KBM-7 (cell line): ENCODE results near the gene APP.

ENCODE experiments used
- DNase-seq: peaks from one replicate; pipeline ENCODE4 v3.0.0-alpha.2; 2015
- in situ Hi-C: fragments of 300-500 bp; cut with MboI; formaldehyde crosslinking; loops from 2 replicates; pipeline ENCODE4 v1.14.3; 2020; ENCODE audit warnings: low sequenced_read_pairs, low pct_unique_long_range_greater_than_20kb, mixed read lengths

APP gene

DNA sequence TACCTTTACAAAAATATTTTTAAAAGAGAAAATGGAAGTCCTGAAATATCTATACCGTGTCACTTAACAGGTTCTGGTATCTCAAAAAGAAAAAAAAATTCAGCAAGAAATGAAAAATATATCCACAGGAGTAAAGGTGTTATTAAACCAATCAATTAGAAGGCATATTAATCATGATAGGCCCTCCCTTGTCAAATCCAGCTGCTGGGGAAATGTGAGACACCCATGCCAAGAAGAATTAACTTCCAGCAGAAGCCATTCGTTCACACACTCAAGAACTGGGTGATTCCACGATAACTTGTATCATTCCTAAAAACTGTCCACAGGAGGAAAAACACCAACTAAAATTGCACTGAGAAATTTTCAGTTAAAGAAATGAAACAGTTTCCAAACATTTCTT, 57.6 kb downstream of the APP start:
- DNase-seq = no peak
- in situ Hi-C loops = no loop called here

DNA sequence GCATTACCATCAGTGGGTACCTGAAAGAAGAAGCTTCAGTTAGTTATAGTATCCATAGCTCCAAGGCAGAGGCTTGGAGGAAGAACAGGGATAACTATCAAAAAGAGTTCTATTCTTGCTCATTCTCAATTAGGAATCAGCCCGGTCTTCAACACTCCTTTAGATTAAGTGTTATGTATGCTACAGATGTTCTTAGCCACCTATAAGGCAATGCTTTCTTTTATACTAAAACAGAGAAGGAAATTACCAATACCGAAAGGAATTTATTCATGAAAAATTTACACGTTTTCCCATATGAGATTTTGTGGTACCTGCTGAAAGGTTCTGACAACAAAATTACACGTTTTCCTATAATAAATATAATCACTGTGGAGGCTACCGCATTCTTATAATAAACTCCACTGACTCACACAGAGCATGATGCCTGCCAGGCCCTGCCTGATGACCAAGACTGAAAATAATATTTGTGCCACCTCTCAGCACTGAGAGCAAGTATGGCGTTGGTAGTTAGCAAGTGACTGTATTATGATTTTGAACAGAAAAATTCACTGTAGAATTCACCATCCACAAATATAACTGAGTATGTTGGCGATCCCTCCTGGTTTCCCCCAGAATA, 58.3 kb downstream of the APP start:
- in situ Hi-C loops = no loop called here
- DNase-seq = no peak

DNA sequence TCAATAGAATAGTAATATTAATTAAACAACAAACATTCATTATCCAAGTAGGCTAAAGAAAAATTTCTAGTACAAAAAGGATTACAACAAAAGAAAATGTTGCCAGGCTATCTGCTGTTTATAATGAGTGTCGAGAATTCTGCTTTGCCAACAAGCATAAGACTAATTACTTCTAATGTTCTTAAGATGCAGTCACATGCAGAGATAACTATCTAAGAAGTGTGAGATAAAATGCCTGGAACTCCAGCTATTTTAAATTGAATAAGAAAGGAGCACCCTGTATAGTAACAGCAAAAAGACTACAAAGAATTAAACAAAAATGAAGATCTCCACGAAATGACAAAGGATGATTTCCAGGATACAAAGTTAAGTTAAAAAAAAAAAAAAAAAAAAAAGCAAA, 59.9 kb downstream of the APP start:
- in situ Hi-C loops = no loop called here
- no peak for DNase-seq

DNA sequence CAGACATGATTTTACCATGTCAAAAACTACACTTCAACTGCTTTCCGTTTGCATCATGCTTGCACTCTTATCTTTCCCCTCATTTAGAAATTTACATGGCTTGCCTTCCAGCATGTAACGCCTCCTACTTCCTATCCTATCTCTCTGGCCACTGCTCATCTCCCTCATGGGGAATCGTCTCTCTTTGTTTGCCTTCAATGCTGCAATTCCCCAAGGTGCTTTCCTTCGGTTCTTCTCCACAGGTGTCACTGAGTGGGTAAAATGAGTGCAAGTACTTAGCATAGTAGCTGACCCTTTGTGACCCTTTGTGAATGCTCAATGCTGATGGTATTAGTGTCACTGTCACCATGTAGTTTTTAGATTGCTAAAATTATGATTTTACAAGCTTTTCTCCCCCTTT, 63.1 kb downstream of the APP start:
- no peak for DNase-seq
- in situ Hi-C loops = no loop called here

DNA sequence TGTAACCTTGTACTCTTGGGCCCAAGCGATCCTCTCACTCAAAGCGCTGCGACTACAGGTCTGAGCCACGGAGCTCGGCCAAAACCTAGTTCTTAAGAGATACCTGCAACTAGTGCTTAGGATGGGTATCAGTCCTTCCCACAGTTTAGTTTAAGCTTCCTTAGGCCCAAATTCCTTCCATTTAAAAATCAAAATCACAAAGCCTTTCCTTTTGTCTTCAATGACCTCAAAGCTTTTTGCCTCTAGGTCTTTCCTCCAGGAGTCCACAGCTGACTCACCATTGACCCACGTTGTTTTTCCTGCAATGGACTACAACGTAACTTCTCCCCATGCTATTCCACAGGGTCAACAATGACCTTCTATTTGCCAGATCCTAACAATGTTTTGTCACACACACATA, 64.0 kb downstream of the APP start:
- in situ Hi-C loops = no loop called here
- no peak for DNase-seq

DNA sequence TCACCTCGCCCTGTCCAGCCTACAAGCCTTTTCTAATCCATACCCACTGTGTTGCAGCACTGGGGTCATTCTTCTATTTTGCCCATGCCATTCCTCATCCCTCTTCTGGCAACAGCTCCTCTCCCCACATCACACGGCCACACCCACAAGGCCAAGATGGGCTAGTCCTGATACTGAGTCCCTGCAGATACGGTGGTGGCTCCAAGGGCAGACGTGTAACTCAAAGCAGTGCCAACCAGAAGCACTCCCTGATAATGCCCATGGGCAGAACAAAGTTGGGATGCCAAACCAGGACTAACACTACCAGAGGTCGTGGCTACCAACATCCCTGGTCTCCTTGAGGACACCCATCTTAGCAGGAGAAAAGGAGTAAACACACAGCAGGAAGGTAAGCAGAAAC, 64.8 kb downstream of the APP start:
- no peak for DNase-seq
- in situ Hi-C loops = no loop called here

DNA sequence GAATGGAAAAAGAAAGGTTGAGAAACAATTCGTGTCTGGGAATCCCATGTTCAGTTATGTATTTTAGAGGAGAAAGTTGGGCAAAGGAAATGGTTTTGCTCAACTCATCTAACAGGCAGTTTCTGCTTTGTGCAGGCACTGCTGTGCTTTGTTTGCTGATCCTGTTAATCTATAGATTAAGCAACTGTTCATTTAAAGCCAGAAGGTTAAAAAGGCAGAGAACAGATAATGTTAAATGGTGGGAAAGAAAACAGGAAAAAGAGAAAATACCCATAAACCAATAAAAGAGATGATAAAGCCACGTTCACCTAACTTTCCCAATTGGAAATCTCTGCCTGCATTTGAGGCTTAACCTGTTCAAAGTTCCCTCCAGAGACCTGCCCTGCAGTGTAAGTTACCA, 70.0 kb downstream of the APP start:
- in situ Hi-C loops = no loop called here
- no peak for DNase-seq

DNA sequence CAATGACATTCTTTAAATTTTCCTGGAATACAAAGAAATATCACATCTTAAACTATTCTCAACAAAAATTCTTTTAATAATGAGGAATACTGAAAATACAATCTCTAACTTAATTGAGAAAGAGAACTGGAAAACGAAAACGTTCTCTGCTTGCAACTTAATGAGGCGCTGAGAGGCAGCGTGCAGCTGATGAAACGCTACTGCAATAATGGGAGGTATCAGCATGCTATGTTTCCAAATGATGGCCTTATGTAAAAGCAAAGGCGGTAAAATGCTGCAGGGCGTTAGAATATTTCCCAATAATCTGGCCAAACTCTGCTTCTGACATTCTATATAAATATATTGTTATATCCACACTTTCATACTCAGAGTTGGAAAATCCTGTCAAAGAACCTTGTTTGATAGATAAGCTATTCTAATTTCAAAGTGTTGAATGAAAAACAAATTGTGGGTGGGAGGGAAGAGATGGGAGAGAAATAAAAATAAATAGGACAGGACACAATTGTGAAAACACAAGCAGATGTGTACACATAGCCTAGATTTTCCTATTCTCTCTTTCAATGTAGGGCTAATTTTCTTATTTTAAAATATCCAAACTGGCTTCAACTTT, 70.9 kb downstream of the APP start:
- no peak for DNase-seq
- in situ Hi-C loops = no loop called here

DNA sequence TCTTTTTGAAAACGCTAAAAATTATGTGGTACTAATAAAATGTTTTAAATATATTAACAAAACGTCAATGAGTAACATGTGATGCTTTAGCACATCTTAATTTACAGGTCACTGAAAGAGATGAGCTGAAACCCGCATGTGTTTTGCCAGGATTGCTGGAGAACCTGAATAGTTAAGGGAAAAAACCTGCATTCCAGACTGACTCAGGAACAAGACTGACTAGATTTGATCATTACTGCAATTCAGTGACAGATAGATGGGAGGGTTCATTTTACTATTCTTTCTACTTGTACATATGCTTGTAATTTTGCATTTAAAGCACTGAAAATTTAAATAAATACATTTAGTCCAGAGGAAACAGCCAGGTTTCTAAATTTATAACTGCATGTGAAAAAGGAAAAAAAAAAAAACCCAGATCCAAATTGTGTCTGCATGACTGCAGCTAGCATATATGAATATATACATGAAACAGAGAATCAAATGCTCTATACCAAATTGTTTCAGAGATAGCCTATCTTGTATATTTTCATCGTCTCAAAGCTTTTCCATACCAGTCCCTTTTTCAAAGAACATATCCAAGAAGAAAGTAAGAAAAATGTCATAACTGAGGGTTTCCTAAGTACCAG, 71.7 kb downstream of the APP start:
- in situ Hi-C loops = no loop called here
- no peak for DNase-seq

DNA sequence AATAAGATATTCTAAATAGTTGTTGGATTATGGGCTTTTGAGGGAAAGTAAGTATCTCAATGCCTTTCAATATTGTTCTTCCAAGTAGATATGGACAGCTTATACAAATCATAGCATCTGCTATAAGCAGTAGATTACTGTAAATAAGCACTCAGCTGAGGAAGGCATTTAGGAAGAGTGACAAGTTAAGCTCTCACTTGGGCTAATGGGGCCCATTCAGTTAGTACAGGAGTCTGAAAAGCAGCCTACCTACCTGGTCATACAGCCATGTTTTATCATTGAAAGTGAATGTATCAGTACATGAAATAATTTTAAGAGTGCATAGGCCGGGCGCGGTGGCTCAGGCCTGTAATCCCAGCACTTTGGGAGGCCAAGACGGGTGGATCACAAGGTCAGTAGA, 73.1 kb downstream of the APP start:
- in situ Hi-C loops = no loop called here
- no peak for DNase-seq

DNA sequence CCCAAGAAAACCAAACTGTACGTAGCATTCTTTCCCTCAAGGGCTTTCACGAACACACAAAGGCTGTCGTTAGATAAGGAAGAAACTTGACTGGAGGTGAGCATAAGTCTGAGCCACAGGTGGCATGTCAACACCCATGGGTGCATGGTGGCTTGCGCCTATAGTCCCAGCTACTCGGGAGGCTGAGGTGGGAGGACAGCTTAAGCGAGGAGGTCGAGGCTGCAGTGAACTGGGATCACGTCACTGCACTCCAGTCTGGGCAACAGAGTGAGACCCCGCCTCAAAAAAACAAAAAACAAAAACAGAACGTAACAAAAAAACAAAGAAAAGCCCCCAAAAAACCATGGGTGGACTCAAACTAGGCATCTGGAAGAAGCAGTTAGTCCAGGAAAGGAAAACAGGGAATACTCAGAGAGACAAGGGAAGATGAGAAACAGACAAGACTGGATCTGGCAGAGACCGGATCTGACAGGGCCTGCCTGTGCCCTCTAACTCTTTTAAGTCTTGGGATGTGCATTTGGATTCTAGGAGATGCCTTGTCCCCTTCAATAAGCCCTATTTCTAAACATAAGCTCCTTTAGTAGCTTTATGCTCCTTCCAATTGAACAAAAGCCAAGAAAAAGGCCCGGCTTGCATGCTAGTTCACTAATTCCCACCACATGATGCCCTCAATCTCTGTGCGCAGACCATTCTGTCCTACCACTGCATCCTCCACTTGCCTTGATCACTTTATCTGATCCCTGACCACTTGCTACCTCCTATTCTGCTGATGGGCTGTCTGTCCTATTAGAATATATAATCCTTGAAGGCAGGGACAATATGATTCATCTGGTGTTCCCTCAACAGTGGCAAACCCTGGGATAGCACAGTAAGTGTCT, 73.8 kb downstream of the APP start:
- DNase-seq = no peak
- in situ Hi-C loops = no loop called here

DNA sequence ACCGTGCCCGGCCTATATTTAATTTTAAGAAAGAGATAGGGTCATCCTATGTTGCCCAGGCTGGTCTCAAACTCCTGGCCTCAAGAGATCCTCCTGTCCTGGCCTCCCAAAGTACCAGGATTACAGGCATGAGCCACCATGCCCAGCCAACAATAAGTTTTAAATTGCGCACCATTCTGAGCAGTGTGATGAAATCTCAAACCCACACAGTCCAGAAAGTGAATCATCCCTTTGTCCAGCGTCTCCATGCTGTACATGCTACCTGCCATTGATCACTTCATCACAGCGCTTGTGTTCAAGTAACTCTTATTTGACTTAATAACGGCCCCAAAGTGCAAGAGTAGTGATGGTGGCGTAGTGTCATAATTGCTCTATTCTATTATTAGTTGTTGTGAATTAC, 75.4 kb downstream of the APP start:
- DNase-seq = no peak

DNA sequence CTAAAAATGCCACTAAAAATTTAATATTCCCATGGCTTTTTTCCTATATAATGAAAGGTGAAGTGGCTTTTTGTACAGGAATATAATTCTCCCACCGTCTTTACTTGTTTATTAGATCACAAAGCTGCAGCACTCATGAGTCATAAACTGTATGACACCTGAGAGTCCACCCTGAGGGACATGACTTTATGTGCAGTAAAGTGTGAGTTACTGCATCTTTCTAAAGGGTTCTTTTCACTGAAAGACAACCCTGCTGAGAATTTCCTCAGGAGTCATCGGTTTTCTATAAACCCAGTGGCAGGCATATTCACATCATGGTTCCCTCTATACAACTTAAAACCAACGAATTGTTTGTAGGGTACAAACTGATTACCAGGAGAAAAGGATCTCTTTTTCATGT, 77.4 kb downstream of the APP start:
- in situ Hi-C loops = no loop called here
- DNase-seq = no peak

More for the DNA sequence above, 75.4 kb downstream of the APP start:
- in situ Hi-C loops = no loop called here

DNA sequence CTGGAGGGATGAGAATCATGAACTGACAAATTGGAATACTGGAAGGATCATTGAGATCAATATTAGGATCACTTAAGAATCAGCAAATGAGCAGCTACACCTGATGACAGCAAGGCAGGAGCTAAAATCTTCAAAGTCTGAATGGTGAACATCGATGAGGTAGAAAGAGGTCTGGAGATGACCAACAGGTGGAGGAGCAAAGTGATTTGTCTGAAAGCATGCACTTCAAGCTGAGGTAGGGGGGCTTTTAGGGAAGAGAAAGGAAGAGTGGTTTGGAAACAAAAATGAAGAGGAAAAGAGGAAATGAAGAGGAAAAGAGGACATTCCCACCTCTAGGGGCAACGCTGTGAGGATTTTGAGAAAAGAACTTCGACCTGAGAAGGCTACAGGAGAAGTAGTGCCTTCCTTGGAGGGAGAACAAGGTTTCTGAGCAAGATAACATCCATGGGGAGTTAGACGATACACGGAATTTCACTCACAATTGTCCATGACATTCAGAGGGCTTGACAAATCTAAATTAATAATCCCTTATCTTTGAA, 79.0 kb downstream of the APP start:
- no peak for DNase-seq
- in situ Hi-C loops = no loop called here

DNA sequence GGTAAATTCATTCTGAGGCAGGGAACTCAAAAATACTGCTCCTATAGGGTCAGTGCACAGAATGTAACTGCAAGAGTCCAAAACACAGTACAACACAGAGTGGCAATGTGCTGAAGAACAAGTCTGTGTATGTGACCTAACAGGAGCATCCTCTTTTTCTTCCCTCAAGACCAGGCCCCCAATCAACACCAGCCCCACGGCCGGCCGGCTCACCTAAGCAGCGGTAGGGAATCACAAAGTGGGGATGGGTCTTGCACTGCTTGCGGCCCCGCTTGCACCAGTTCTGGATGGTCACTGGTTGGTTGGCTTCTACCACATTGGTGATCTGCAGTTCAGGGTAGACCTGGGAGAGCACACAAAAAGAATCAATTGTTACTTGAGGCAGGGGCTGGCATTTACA, 80.8 kb downstream of the APP start:
- in situ Hi-C loops = no loop called here
- DNase-seq = no peak

DNA sequence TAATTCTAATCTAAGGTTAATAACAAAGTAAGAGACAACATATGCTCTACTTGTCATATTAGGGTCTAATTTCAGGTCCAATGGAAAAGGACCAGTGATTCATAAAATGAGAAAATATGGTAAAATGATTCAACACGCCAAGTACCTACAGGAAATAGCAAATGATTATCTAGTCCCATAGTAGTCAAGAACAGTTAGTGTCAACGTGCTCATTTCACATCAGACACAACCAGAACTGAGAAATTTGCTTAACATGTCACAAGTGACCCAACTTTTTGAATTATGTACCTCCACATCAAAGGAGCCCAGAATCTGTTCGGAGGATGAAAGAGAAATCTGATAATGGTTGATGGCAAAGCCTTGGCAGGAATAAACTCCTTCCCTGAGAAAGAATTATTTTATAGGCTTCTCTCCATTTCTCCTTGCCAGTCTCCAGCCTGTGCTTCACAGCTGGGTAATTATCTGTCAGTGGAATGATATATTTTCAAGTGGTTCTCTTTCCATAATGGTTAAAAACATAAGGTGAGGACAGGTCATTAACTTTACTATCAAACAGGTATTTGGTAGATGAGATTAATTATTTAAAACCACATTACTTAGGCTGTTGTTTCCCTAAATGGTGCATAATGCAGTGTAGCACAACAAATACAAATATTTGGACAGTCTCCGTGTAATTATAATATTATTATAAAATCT, 83.2 kb downstream of the APP start:
- no peak for DNase-seq
- in situ Hi-C loops = no loop called here

DNA sequence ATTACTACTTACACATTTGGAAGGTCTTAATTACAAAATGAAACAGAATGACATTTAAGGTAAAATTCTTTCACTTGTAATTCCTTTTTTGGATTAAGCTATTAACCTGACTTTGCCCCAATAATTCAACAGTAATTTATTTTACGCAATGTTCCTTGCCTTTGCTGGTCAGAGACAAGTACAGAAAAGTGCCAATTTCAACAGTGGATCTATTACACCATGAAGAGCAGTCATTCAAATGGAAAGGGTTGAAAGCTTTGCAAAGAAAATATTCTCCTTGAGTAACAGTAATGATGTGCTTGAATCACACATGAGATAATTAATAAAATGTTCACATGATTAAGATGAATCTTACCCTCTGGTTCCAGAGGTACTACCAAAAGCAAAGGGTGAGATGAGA, 84.7 kb downstream of the APP start:
- no peak for DNase-seq
- in situ Hi-C loops = no loop called here

DNA sequence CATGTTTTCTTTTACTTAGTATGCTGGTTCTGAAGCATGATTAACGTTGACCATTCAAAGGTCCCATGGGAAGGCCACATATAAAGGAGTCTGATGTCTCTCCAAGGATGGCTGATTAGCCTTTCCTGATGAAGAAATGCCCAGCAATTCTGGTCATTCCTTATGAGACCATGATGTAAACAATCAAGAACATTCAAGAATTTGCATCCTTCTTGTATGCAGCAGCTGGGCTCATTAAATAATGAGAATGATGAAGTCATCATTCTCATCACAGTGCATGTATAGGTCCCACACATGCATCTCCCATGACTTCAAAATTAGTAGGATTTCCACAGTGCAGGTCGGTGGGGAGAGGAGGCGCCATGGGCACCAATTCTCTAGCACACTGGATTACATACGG, 85.4 kb downstream of the APP start:
- in situ Hi-C loops = no loop called here

DNA sequence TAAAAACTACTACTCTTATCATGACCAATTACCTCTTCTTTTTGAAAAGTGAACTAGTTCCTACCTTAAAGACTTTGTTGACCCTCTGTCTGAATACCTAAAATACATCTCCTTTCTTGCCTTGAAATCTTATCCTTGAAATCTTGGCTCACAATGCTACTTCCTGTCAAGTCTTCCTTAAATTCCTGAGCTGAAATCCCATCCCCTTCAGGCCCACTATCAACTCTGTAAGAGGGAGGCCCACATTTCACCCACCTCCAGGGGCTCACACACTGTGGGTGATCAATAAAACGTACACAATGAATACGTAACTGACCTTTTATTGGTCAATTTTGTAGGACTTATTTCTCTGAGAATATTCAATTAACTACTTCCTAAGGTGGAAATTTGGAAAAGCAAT, 88.0 kb downstream of the APP start:
- in situ Hi-C loops = no loop called here
- DNase-seq = no peak

More for the DNA sequence above, 85.4 kb downstream of the APP start:
- no peak for DNase-seq
